ENCODE data around the gene EVA1C. TPM values are rescaled to one million over a fixed set of nuclear protein-coding genes. Genes with fewer than 3 reads are reported as not detected.
"Not testable (repeated sequence)": the region's sequence is repeated elsewhere in the genome, so short reads cannot be mapped to it uniquely, and the experiment has no call there.

Gene EVA1C
- total and polyA plus RNA-seq, 3 donors from 2014 or later = 28.4 to 47.0 (median 44.2) TPM

DNA sequence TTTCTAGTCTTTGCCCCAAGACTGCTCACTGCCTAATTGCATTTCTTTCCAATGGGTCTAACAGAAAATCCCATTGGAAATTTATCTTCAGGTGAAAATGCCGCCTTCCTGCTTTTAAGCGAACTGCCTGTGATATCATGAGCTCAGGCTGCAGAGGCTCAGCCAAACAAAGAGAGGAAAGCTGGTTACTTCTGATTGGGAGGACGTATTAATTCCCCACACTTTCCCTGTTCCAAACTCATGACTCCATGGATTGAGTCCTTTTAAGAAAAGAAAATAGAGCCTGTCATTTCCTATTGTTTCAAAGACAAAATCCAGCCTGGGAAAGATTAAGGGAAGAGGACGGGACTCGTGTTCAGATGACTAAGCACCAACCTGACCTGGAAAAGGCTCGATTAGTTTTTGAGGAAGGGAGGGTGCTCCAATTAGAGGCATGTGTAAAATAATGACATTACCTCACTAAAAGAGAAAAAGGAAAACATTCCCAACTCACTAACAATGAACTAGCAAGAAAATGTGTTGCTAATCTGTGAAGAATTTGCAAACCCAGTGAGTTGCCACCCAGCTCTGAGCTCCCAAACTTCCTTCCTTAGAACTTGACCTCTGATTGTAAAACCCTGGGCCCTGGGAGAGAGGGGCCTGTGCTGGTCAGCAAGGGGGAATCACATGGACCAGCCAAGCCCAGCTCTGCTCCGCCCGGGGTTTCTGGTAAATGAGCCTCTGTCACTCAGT is 111.6 kb downstream of the EVA1C start:
- no peak overlapping the region for H3K4me3 ChIP-seq
- H3K27me3 ChIP-seq = no peaks in the 10 kb centered on the region
- 71 to 79% methylated on average over 8 of the region's 8 CpGs for WGBS, 2 donors
- H3K27ac ChIP-seq = peak overlapping the region in 1 of 2 donors; percentile 45
- no peaks in the 10 kb centered on the region for H3K36me3 ChIP-seq (ENCODE audit: low read depth, missing control alignments)
- no peak for TF ChIP-seq CTCF (IDR thresholded peaks at IDR 0.05)
- no peak for TF ChIP-seq POLR2A (IDR thresholded peaks at IDR 0.05)
- DNase-seq = no peak
- H3K9me3 ChIP-seq = no peaks in the 10 kb centered on the region
- no peaks in the 10 kb centered on the region for H3K4me1 ChIP-seq
- intact Hi-C loops (cut with DNase I; ENCODE audit: low total_unique reads) = no loop called here

GRCh38 chr21:32525282-32525681 is 112.8 kb downstream of the EVA1C start:
- intact Hi-C loops (cut with DNase I; ENCODE audit: low total_unique reads) = no loop called here
- WGBS, 2 donors = 81 to 85% methylated on average over 7 of the region's 7 CpGs

GRCh38 chr21:32529679-32530078 is 117.2 kb downstream of the EVA1C start:
- Histone ChIP-seq H3K4me1 (no peaks in the 10 kb centered on the region), H3K9me3 (no peaks in the 10 kb centered on the region), H3K4me3 (no peak overlapping the region), H3K27me3 (no peaks in the 10 kb centered on the region), H3K27ac (no peak overlapping the region), H3K36me3 (ENCODE audit: low read depth, missing control alignments) (no peaks in the 10 kb centered on the region)
- WGBS, 2 donors = 74 to 75% methylated on average over 4 of the region's 4 CpGs
- DNase-seq = no peak
- TF ChIP-seq CTCF (IDR thresholded peaks at IDR 0.05) = no peak
- no peak for TF ChIP-seq POLR2A (IDR thresholded peaks at IDR 0.05)
- intact Hi-C loops (cut with DNase I; ENCODE audit: low total_unique reads) = no loop called here

More at GRCh38 chr21:32525282-32525681, 112.8 kb downstream of the EVA1C start:
- no peak for TF ChIP-seq CTCF (IDR thresholded peaks at IDR 0.05)
- no peak for TF ChIP-seq POLR2A (IDR thresholded peaks at IDR 0.05)
- H3K27ac ChIP-seq = no peak overlapping the region
- DNase-seq = no peak
- no peaks in the 10 kb centered on the region for H3K36me3 ChIP-seq (ENCODE audit: low read depth, missing control alignments)
- no peaks in the 10 kb centered on the region for H3K9me3 ChIP-seq
- H3K4me3 ChIP-seq = no peak overlapping the region
- no peaks in the 10 kb centered on the region for H3K27me3 ChIP-seq
- H3K4me1 ChIP-seq = no peaks in the 10 kb centered on the region

- H3K27ac ChIP-seq; H3K4me1 ChIP-seq; H3K4me3 ChIP-seq; intact Hi-C loops (cut with DNase I; ENCODE audit: low total_unique reads); H3K9me3 ChIP-seq; DNase-seq; H3K27me3 ChIP-seq; H3K36me3 ChIP-seq (ENCODE audit: low read depth, missing control alignments): not testable (repeated sequence)
- WGBS, 2 donors = 89 to 90% methylated on average over 7 of the region's 7 CpGs
Observed at GRCh38 chr21:32530809-32531208, 118.3 kb downstream of the EVA1C start.

GRCh38 chr21:32531561-32531960 is 119.1 kb downstream of the EVA1C start:
- H3K27ac ChIP-seq; H3K36me3 ChIP-seq (ENCODE audit: low read depth, missing control alignments); H3K4me1 ChIP-seq; DNase-seq; H3K4me3 ChIP-seq; H3K9me3 ChIP-seq; intact Hi-C loops (cut with DNase I; ENCODE audit: low total_unique reads); H3K27me3 ChIP-seq: not testable (repeated sequence)
- 50 to 72% methylated on average over 3 of the region's 3 CpGs for WGBS, 2 donors

DNA sequence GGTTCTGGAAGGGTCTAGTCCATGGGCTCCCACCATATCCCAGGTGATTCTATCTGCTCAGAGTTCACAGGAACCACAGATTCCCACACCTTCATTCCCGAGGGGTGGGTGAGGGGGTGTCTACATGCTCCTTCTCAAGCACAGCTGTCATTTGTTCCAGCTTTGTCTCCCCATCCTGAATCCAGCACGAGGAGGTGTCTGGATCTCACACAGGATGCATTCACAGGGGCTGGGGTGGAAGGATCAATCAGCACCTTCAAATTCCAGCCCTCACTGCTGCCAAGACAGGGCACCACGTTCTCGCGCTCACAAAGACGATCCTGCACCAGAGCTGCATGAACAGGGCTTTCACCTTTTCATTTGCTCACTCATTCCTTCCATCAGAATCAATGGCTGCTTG is 120.1 kb downstream of the EVA1C start:
- 72 to 89% methylated on average over 6 of the region's 6 CpGs for WGBS, 2 donors
- Histone ChIP-seq H3K9me3 (no peaks in the 10 kb centered on the region), H3K4me3 (no peak overlapping the region), H3K4me1 (no peaks in the 10 kb centered on the region), H3K36me3 (ENCODE audit: low read depth, missing control alignments) (no peaks in the 10 kb centered on the region), H3K27me3 (no peaks in the 10 kb centered on the region), H3K27ac (no peak overlapping the region)
- TF ChIP-seq CTCF (IDR thresholded peaks at IDR 0.05) = no peak
- TF ChIP-seq POLR2A (IDR thresholded peaks at IDR 0.05) = no peak
- intact Hi-C loops (cut with DNase I; ENCODE audit: low total_unique reads) = no loop called here
- no peak for DNase-seq
